K562 (cell line): ENCODE data around the gene LCMT2. TPM values are rescaled to one million over a fixed set of nuclear protein-coding genes. Genes with fewer than 3 reads are reported as not detected.

ENCODE experiments used
- ATF4 ChIP-seq: fragments of 450-650 bp; formaldehyde crosslinking; IDR thresholded peaks from 2 replicates; pipeline ENCODE4 v1.4.0; 2022; ENCODE audit warnings: mild to moderate bottlenecking, moderate library complexity
- DPF2 ChIP-seq: fragments of 450-650 bp; IDR thresholded peaks from 2 replicates; pipeline ENCODE4 v1.6.1; 2016
- HNRNPL ChIP-seq: fragments of 200-400 bp; formaldehyde crosslinking; IDR thresholded peaks from 2 replicates; pipeline ENCODE4 v1.6.1; 2017; ENCODE audit warnings: low read depth, mild to moderate bottlenecking, low read length
- HSF4 ChIP-seq: fragments of 250-450 bp; sonication (Bioruptor Pico); IDR thresholded peaks from 2 replicates; pipeline ENCODE4 v2.1.2; 2022; ENCODE audit warnings: mild to moderate bottlenecking, moderate library complexity, borderline replicate concordance
- KAT2B ChIP-seq: IDR thresholded peaks from one replicate; pipeline ENCODE4 v1.6.1; 2012; ENCODE audit warnings: low read depth, mild to moderate bottlenecking, control low read depth, inconsistent platforms, low read length, moderate library complexity
- KLF16 ChIP-seq: IDR thresholded peaks from 2 replicates; pipeline ENCODE4 v1.6.1; 2016; ENCODE audit warnings: antibody characterized with exemption
- MAFG ChIP-seq: fragments of 450-650 bp; conservative IDR thresholded peaks from 2 replicates; pipeline ENCODE4 v1.6.1; 2016; ENCODE audit warnings: missing genetic modification characterization, missing compliant biosample characterization
- NBN ChIP-seq: fragments of 450-650 bp; IDR thresholded peaks from 2 replicates; pipeline ENCODE4 v1.6.1; 2016; ENCODE audit warnings: low read depth, mild to moderate bottlenecking
- PTTG1 ChIP-seq: fragments of 450-650 bp; IDR thresholded peaks from 2 replicates; pipeline ENCODE4 v1.6.1; 2016; ENCODE audit warnings: low read depth, mild to moderate bottlenecking, missing genetic modification characterization, missing compliant biosample characterization
- RAD21 ChIP-seq, 2 experiments: fragments of 250-450 bp in 1 of 2; fragments of 450-650 bp in 1 of 2; sonication (Bioruptor Pico) in 1 of 2; formaldehyde crosslinking in 1 of 2; IDR thresholded peaks in 1 of 2; conservative IDR thresholded peaks in 1 of 2; 2 replicates each; pipeline versions ENCODE4 v1.4.0 to v1.8.0; 2020 to 2022; ENCODE audit warnings: mild to moderate bottlenecking in 2 of 2, moderate library complexity in 1 of 2
- RBM15 ChIP-seq: fragments of 200-400 bp; formaldehyde crosslinking; IDR thresholded peaks from 2 replicates; pipeline ENCODE4 v1.6.1; 2018; ENCODE audit warnings: mild to moderate bottlenecking, low read length, moderate library complexity; ENCODE audit not compliant: insufficient read depth
- SMARCA4 ChIP-seq: fragments of 450-650 bp; IDR thresholded peaks from 2 replicates; pipeline ENCODE4 v1.6.1; 2016
- SREBF1 ChIP-seq: fragments of 150-350 bp; IDR thresholded peaks from 2 replicates; pipeline ENCODE4 v1.6.1; 2014; ENCODE audit warnings: antibody characterized with exemption, low read depth, low read length, borderline replicate concordance
- TARDBP ChIP-seq: fragments of 450-650 bp; IDR thresholded peaks from 2 replicates; pipeline ENCODE4 v1.6.1; 2016
- TSHZ1 ChIP-seq: fragments of 250-450 bp; sonication (Bioruptor Pico); IDR thresholded peaks from 2 replicates; pipeline ENCODE4 v1.4.0; 2020; ENCODE audit warnings: mild to moderate bottlenecking, moderate library complexity
- ZNF133 ChIP-seq: fragments of 250-450 bp; sonication (Bioruptor Pico); IDR thresholded peaks from 2 replicates; pipeline ENCODE4 v1.4.0; 2020; ENCODE audit warnings: mild to moderate bottlenecking
- ZSCAN29 ChIP-seq: fragments of 450-650 bp; IDR thresholded peaks from 2 replicates; pipeline ENCODE4 v1.6.1; 2017
- polyA plus RNA-seq, 8 experiments: library from polyadenylated mRNA; depleted of rRNA in 4 of 8; stranded (reverse) in 5 of 8; unstranded in 3 of 8; fragments of >200 nt; fragmentation: Nextera tagmentation in 2 of 8; fragmentation: Illumina TruSeq in 1 of 8; extraction: Ambion mirVana in 2 of 8; extraction: Trizol in 1 of 8; gene quantifications; 2 replicates each; pipeline versions ENCODE4 v1.2.1 to v1.2.3, GENCODE V29; 2011 to 2014; ENCODE audit warnings: inconsistent platforms in 1 of 8, missing spikeins in 1 of 8
- total RNA-seq, 7 experiments: library from RNA; depleted of rRNA in 6 of 7; stranded (reverse); fragments of >200 nt in 6 of 7; fragmentation: Illumina TruSeq in 2 of 7; extraction: Trizol in 2 of 7; gene quantifications; 2 replicates each; pipeline versions ENCODE4 v1.2.1 to v1.2.3, GENCODE V29; 2011 to 2021; ENCODE audit warnings: low replicate concordance in 1 of 7
- TF ChIP-seq, protein P1 (sequence below), 3 experiments: fragments of 200-800 bp in 1 of 3; sonication (Bioruptor generic) in 1 of 3; sonication (generic) in 1 of 3; formaldehyde crosslinking in 1 of 3; IDR thresholded peaks; 2 replicates each; pipeline versions ENCODE4 v1.6.1 to v1.8.0; 2016 to 2022; ENCODE audit warnings: mild to moderate bottlenecking in 2 of 3, missing compliant biosample characterization in 2 of 3, missing genetic modification characterization in 2 of 3, missing genetic modification reagents in 1 of 3
- TF ChIP-seq, protein P2 (sequence below): fragments of 200-400 bp; formaldehyde crosslinking; IDR thresholded peaks from 2 replicates; pipeline ENCODE4 v1.6.1; 2017; ENCODE audit warnings: mild to moderate bottlenecking, low read depth, low read length, moderate library complexity

Gene LCMT2
- total and polyA plus RNA-seq, 9 of the 15 experiments (the other 6 are each of a cell fraction or from before 2014, with no cell fraction given), result 2.5 to 22.3 (median 15.2) TPM

- TF ChIP-seq, protein P1, sequence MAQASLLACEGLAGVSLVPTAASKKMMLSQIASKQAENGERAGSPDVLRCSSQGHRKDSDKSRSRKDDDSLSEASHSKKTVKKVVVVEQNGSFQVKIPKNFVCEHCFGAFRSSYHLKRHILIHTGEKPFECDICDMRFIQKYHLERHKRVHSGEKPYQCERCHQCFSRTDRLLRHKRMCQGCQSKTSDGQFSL (CRISPR knock-in tag; IDR thresholded peaks at IDR 0.05), result peak; percentile 65; the same call in 1 of the 2 replicates
- TF ChIP-seq, protein P1 (tag; IDR thresholded peaks at IDR 0.05), result no peak
- no peak for TF ChIP-seq ZNF133 (CRISPR knock-in tag)
- TF ChIP-seq TSHZ1 (CRISPR knock-in tag), result no peak
- no peak; the same call in 1 of the 2 replicates for TF ChIP-seq KLF16
- no peak for TF ChIP-seq MAFG (tag)
- 0 out of 2 replicates have a peak, but pooled peaks have one; percentile 33 for TF ChIP-seq SMARCA4
- TF ChIP-seq ZSCAN29, result 0 out of 2 replicates have a peak, but pooled peaks have one; percentile 35
- TF ChIP-seq KAT2B, result no peak
- TF ChIP-seq HNRNPL, result no peak
- no peak for TF ChIP-seq RAD21 (CRISPR knock-in tag; conservative IDR thresholded peaks at IDR 0.05 in 1 of 2, IDR thresholded peaks at IDR 0.05 in 1 of 2)
- TF ChIP-seq PTTG1, result no peak
- no peak for TF ChIP-seq TARDBP
- TF ChIP-seq ATF4 (CRISPR knock-in tag), result no peak
- peak; percentile 67 for TF ChIP-seq NBN
- TF ChIP-seq, protein P2, sequence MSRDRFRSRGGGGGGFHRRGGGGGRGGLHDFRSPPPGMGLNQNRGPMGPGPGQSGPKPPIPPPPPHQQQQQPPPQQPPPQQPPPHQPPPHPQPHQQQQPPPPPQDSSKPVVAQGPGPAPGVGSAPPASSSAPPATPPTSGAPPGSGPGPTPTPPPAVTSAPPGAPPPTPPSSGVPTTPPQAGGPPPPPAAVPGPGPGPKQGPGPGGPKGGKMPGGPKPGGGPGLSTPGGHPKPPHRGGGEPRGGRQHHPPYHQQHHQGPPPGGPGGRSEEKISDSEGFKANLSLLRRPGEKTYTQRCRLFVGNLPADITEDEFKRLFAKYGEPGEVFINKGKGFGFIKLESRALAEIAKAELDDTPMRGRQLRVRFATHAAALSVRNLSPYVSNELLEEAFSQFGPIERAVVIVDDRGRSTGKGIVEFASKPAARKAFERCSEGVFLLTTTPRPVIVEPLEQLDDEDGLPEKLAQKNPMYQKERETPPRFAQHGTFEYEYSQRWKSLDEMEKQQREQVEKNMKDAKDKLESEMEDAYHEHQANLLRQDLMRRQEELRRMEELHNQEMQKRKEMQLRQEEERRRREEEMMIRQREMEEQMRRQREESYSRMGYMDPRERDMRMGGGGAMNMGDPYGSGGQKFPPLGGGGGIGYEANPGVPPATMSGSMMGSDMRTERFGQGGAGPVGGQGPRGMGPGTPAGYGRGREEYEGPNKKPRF, result no peak
- peak; percentile 38; the same call in 1 of the 2 replicates for TF ChIP-seq DPF2
- no peak for TF ChIP-seq RBM15
- TF ChIP-seq HSF4 (CRISPR knock-in tag), result no peak
- TF ChIP-seq SREBF1, result no peak
Measured at GRCh38 chr15:43370975-43371974, 40.9 kb upstream of the LCMT2 start, which contains the start of the genes TUBGCP4 and ZSCAN29 (continued).
